AG04449 (cell line): Measurements from ENCODE around the gene ITGB6.

Source experiments
- CTCF ChIA-PET: fragments of 350-600 bp; formaldehyde crosslinking; extraction: SDS; loops from one replicate; lab custom pipeline; 2021; ENCODE audit warnings: antibody characterized with exemption; lab: Yijun Ruan, JAX
- POLR2A ChIA-PET: fragments of 400-600, 350-600 bp; formaldehyde crosslinking; extraction: SDS; loops from one replicate; lab custom pipeline; 2020; ENCODE audit warnings: antibody characterized with exemption, inconsistent platforms; lab: Yijun Ruan, JAX
- DNase-seq: peaks from one replicate; pipeline ENCODE4 v3.0.0-alpha.2; 2010; ENCODE audit warnings: low read depth, low spot score
- H3K4me3 ChIP-seq: 2 replicates; pipeline ENCODE4 v1.5.1; 2011; ENCODE audit warnings: low read depth, mild to moderate bottlenecking, control low read depth, low read length
- TF ChIP-seq, protein P1 (sequence below): IDR thresholded peaks from one replicate; pipeline ENCODE4 v1.5.1; 2011; ENCODE audit warnings: mild to moderate bottlenecking, moderate library complexity, low read length, control low read depth, inconsistent platforms; ENCODE audit not compliant: insufficient read depth; ENCODE audit errors: missing control alignments

The ITGB6 gene

DNA sequence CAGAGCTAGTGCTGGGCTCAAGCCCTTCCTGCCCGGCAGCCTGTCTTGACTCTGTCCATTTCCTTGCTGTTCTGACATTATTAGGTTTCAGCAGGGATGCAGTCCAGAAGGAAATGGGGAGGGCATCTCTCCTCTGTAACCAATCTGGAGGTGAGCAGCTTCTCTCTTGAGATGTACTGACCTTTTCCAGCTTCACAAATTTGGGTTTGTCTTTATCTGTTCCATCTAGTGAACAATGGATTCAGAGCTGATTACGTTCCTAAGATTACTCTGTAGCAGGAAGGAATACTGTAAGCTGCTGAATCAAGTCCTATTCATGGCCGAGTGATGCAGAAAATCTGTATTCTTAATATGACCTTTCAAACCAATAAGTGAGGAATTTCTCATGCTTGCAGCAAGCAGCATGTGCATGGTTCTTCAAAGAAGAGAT is 148.7 kb downstream of the ITGB6 start:
- H3K4me3 ChIP-seq, result no peak overlapping the region
- POLR2A ChIA-PET, result no interaction called here
- CTCF ChIA-PET, result no interaction called here
- DNase-seq, result no peak
- TF ChIP-seq, protein P1, sequence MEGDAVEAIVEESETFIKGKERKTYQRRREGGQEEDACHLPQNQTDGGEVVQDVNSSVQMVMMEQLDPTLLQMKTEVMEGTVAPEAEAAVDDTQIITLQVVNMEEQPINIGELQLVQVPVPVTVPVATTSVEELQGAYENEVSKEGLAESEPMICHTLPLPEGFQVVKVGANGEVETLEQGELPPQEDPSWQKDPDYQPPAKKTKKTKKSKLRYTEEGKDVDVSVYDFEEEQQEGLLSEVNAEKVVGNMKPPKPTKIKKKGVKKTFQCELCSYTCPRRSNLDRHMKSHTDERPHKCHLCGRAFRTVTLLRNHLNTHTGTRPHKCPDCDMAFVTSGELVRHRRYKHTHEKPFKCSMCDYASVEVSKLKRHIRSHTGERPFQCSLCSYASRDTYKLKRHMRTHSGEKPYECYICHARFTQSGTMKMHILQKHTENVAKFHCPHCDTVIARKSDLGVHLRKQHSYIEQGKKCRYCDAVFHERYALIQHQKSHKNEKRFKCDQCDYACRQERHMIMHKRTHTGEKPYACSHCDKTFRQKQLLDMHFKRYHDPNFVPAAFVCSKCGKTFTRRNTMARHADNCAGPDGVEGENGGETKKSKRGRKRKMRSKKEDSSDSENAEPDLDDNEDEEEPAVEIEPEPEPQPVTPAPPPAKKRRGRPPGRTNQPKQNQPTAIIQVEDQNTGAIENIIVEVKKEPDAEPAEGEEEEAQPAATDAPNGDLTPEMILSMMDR, result no peak

DNA sequence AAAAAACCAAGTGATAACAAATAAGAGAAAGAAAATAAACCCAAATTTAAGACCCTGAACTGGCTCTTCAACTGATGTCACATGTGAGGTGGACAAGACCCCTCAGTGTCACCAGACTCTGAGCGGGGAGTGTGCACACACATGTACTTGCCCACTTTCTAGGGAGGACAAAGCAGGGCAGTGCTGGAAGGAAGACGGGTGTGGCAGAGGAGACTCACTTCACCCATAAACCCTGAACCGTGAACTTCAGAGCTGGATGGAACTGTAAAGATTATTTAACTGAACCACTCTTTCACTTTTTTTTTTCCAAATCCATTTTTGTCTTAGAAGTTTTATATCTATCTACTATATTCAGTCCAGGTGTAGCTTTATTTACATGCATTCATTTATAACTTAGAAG is 149.9 kb downstream of the ITGB6 start:
- TF ChIP-seq, protein P1, result no peak
- POLR2A ChIA-PET, result no interaction called here
- no peak overlapping the region for H3K4me3 ChIP-seq
- no peak for DNase-seq
- CTCF ChIA-PET, result no interaction called here
